GM19043 (cell line): Measurements from ENCODE around the gene MAPK10.
A peak's percentile ranks its signal among the peaks of the same experiment; 100 is the strongest.
"Not testable (repeated sequence)": the region's sequence is repeated elsewhere in the genome, so short reads cannot be mapped to it uniquely, and the experiment has no call there.

ENCODE experiments used
- ATAC-seq: cut with Tn5 transposase; IDR thresholded peaks from one replicate; pipeline ENCODE4 v1.9.1; 2021; ENCODE audit warnings: low read depth; ENCODE audit not compliant: unreplicated experiment

The MAPK10 gene

DNA sequence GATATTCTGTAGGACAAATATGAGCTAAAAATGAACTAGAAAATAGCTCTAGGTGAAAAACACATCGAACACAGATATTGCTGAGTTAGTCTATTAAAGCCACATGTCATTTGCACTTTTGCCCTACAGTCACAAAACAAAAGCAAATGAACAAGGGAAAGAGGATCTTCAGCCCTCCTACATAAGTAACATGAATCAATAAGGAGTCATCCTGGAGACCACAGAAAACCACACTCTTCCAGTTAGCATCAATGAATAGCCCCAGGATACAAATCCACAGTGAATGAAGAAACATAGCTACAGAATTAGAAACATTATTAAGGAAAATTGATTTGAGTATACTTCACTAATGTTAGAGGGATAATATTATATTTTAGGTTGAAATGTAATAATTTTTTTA lies 311.4 kb downstream of the MAPK10 start:
- no peak for ATAC-seq

DNA sequence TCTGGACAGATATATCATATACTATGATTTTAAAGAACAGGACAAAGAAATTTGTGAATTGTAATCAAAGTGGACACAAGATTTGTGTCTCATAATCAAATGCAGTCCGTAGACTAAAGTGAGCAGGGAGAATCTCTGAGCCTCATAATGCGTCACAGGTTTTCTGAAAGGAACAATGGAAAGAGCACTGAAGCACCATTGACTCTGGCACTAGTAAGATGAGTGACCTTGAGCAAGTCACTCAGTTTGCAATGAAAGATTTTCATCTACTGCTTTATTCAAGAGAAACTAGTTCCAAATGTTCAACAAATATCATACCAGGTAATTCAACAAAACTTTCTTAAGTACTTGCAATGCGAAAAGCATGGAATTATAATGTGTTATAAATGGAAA lies 315.3 kb downstream of the MAPK10 start:
- no peak for ATAC-seq

DNA sequence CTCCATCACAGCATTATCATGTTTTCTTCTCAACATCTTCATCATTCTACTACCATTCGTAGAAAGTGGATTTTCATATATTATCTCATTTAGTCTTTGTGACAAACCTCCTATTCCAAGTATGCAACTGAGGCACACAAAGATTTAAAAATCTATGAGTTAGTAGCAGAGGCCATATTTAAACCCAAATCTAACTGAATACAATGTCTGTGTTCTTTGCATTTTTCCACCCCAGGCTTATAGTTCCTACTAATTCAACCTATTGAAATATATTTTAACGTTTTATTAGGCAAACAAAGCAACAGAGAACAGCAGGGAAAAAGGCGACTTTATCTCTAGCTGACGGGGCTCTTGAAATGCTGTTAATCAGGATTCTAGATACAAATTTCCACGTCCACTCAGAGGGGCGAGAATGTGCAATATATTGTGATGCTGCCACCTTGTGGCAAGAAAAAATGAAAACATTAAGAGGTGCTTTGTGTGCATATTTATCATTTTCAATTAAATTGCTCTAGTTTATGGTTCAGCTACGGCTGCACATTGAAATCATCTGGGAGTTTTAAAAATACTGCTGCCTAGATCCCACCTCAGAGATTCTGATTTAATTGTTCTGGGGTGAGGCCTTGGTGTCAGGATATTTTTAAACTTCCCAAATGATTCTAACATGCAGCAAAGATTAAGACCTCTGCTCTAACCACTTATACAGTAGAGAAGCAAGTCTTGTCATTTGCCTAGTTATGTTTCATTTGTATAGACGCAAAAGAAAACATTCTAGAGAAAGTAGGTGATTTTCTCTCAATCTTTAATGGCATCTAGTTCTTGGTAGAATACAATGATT lies 315.9 kb downstream of the MAPK10 start:
- ATAC-seq = peak; percentile 85

DNA sequence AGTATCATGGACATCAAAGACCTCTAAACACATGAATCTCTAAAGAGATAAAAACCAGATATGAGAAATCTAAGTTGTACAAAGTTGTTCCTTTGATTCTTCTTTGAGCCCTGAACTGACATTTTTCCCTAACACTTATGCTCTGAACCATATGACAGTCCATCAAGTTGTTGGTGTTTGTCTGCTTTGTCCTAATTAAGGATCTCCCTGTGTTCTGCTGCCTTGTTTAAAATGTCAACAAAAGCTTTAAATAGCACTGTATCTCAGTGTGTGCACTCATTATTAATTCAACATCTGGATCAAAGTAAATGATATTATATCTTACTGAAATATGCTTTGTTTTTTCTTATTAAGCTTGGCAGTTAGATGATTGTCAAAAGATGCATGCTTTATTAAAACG lies 321.8 kb downstream of the MAPK10 start:
- no peak for ATAC-seq

DNA sequence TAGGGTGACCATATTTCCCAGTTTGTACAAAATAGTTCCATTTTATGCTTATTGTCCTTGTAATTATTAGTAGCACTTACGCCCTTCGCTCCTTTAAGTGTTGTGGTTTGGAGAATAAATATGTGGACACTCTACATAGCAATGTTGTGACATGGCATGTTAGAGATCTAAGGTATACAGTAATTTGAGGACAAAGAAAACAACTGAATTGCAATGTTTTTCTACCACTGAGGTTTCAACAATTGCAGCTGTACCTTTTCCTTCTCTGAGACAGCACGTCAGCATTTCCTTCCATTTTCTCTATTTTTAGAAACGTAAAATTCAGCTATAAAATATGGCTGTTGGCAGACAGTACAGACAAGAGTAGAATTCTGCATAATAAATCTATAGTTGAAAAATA lies 323.1 kb downstream of the MAPK10 start:
- ATAC-seq = no peak

DNA sequence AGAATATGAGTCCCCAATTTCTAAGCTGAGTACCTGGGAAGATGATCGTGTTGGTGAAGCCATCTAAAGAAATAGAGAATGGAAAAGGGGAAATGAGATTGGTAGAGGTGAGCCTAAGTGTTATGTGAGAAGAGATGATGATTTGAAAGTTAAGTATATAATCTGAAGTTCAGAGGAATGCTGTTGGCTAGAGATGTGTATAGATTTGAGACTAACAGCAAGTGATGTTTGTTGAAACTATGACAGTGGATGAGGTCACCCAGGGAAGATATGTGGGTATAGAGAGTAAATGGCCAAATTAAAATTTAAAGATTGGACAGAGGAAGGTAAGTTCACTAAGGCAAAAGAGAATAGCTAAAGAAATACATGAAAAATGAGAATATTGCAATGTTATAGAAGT lies 324.2 kb downstream of the MAPK10 start:
- ATAC-seq = no peak

DNA sequence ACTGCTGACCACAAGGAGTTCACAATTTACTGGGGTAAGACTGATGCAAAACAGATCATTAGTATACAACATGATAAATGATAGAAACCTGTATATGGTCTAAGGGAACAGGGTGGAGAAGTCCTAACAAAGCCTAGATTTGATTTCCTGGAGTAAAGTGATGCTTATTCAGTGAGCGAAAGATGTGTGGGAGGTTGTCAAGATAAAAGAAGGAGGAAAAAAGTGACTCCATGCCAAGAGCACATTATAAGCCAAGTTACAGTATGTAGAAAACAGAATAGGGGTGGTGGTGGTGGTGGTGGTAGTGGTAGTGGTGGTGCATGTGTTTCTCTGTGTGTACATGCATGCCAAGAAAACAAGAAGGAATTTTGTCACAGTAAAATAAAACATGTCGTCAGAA lies 325.2 kb downstream of the MAPK10 start:
- ATAC-seq = no peak

DNA sequence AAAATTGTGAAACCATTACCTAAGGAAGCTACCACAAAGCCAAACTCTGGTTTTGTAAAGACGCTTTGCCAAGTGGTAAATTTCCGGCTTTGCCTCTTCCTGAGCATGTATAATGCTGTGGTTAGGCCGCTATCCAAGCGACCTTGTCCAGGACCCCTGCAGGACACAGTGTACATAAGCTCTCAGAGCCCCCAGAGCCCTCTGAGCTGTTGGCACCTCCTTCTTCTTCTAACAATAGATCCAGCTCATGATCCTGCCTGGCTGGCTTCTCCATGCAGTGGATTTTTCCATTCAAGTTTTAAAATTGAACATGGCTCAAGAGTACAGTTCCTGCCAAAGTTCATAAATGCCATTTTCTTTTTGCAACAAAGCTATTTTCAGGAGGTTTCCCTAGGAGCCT lies 326.7 kb downstream of the MAPK10 start:
- ATAC-seq = no peak

DNA sequence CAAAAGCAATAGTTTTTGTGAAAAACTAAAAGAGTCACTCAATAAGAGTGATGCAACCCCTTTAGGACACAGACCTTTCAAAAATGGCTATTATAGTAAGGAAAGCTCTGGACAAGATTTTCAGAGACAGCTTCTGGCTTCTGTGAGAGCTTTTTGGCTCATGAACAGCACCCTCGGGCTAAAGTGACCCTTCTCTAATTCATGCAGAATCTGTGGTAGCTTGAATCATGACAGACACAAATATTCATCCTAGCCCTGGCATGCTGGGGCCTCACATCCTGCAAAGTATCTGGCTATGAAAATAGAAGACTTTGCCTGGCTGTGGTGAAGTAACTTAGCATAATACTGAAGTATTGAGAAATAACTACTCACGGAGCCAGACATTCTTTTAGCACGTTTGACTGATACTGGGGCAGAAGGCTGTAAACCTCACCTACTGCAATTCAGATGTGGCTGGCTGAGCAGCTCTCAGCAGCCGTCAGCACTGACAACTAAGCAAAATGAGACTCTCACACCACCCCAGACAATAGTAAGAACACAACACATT lies 327.3 kb downstream of the MAPK10 start:
- no peak for ATAC-seq

DNA sequence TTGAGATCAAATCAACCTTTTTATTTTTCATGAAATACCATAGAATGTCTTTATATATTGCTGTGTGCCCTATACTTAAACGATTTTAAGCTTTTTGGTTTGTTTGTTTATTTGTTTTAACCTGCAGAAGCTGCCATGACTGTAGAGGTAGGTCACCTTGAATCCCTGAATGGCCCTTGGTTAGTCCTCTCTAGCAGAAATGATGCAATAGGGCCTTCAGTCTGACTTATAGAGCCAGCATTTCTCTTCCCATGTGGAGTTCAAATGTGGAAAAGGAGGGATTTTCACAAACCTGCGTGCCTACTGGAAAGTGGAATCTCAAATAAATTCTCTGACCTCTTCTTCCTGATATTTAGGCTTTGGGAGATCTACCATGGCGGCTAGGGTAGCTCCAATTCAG lies 327.9 kb downstream of the MAPK10 start:
- no peak for ATAC-seq

DNA sequence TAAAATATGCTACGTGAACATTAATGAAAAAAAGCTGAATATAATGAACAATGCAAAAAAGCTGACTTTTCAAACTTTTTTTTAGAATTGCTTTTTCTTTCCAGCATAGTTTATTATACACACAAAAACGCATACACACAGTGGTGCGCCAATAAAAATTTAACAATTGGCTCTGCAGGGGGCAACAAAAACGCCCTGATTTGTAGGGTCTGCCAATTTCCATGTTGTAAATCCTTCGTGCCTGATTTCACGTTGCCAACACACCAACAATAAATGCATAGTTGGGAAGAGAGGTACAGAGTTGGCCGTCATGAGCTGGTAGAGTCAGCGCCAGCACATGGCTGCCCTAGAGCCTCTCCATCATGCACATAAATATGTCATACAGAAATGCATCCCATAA lies 333.1 kb downstream of the MAPK10 start:
- ATAC-seq = no peak

DNA sequence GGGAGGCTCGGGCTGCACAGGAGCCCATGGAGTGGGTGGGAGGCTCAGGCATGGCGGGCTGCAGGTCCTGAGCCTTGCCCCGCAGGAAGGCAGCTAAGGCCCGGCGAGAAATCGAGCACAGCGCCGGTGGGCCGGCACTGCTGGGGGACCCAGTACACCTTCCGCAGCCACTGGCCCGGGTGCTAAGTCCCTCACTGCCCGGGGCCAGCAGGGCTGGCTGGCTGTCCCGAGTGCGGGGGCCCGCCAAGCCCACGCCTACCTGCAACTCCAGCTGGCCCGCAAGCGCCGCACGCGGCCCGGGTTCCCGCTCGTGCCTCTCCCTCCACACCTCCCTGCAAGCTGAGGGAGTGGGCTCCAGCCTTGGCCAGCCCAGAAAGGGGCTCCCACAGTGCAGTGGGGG lies 338.2 kb downstream of the MAPK10 start:
- ATAC-seq = not testable (repeated sequence)

DNA sequence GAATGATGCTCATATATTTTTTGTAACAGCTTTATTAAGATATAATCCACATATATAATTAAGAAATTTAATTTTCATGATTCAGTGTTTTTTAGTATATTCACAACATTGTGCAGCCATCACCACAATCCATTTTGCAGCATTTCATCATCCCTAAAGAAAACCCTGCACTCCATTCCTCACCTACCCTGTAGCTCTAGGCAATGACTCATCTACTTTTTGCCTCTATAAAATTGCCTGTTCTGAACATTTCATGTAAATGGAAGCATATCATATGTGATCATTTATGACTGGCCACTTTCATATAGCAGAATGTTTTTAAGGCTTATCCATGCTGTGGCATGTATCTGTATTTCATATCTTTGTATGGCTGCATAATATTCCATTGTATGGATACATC lies 339.9 kb downstream of the MAPK10 start:
- no peak for ATAC-seq

DNA sequence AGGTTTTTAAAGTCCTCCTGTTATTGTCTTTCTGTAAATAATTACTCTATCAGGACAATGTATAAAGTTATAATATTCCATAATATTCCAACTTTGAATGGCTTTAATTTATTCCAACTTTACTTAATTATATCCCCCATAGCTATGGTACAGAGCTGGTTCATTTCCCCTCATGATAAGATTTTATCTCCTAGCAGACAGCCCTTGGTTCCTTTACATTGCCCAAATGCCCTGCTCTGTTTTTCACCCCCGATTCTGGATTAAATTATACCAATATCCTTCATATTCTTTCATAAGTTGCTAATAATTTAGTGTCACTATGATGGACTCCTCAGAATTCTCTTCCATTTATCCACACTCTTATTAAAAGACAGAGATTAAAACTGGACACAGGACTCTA lies 340.5 kb downstream of the MAPK10 start:
- ATAC-seq = no peak

DNA sequence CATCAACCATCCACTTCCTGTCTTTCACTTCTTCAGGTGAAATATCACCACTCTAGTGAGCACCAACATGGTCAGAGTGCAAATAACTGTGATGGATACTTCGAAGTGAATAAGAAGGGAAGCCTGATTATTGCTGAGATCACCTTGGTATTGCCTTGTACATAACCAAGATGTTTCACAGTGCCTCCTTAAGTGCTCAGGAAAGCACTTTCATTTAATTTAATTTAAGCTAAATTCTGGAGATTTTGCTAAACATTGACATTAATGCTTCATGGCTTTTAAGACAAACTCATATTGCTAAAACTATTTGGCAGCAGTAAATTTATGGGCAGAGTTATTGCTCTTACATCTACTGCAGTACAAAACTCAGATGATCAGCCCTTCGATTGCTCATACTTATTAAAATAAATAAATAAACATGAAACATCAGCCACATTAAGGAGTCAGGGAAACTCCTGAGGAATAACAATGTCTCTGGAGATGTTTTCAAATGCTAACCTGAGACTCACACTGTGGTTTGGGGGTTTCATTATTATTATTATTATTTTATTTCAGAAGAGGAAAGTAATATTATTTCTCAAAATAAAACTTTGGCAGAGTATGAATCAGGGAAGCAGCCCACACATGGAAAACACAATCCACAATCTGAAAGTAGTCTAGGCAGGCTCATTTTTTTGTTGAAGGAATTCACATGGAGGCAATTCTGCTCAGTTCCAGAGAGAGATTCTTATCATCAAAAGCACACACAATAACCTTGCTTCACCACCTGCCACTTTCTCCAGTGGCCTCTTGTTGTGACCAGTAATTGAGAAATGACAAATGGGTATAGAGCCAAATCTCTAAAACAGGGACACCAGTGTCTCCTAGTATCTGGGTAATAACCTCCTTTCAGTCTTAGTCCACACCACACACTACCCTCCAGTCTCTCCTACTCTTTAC lies 344.2 kb downstream of the MAPK10 start:
- no peak for ATAC-seq

DNA sequence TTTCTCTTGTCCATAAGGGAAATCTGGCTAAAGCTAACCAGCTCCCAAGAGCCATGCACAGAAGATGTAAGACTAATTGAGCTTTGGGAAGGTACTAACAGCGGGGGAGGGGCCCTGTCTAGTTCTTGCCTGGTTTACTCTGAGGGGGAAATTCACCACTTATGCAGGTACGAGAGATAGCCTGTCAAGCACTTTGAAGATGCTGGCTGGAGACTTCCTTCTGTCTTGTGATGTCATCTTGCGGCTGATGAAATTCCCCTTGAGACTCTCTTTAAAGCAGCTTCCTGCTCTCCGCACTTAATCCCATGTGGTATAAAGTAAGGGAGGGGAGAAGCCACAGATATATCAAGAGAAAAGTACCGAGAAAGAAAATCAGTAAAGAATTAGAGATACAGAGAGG lies 345.3 kb downstream of the MAPK10 start:
- ATAC-seq = peak; percentile 64

DNA sequence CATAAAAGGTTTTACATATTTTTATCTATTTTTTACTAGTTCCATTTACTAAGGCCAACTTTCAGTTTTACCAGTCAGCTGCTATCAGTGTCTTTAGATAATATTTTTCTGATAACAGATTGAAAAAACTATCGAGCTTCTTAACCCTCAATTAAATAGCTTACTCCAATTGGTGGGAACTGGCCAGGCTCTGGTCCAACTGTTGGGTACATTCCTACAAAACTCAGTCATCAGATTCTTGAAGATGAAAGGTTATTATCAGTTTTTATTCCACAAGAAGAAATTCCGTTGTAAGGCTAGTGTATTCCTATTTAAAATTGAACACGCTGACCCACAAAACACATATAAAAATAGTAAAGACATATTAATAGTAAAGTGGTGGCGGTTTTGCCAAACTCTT lies 346.2 kb downstream of the MAPK10 start:
- no peak for ATAC-seq

DNA sequence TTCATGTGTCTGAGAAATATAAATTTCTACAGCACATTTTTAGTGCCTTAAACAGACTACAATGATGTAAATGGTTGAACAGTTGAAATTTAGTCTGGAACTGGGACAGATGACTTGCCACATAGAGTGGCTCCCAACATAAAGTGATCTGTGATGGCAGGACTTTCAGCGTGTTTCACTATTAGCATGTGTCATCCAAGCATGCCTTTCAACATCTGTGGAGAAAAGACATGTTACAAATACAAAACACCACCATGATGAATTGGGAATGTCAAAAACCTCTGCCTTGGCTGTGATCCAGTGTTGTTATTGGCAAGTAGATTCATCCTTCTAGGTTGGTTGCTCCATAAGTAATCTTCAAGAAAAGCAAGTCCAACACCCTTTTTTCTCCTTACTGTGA lies 348.7 kb downstream of the MAPK10 start:
- ATAC-seq = no peak

DNA sequence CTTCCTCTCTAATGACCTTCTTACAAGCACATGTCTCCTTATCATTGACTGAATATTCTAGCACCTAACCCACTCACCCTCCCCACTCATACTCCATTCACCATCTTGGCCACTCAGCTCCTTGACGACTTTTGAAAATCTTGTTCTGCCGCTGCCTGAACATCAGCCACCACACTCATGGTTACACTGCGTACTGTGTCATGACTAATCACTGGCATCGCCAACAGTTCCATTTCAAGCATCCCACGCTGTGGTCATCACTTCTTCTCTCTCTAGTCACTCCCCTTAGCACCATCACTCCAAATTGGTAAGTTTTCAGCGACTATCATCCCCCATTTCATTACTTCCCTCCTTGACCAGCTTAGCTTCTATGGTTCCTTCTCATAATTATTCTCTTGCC lies 352.8 kb downstream of the MAPK10 start:
- no peak for ATAC-seq

DNA sequence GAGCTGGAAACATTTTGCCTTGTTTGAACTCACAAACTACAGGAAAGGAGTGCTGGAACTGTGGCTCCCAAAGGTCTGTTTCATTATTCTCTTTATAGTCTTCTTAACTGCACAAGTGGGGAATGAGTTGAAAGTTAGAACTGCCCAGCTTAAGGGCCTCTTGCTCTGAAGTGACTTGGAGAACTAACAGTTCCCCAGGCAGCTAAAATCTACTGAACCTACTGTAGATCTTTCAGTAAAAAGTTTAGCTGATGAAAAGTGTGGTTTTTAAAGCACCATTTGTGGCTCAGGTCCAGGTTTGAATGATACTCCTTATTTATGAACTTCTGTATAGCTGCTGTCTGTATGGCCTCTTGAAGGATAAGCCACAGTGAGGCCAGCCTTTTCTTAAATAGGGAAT lies 353.8 kb downstream of the MAPK10 start:
- ATAC-seq = no peak

DNA sequence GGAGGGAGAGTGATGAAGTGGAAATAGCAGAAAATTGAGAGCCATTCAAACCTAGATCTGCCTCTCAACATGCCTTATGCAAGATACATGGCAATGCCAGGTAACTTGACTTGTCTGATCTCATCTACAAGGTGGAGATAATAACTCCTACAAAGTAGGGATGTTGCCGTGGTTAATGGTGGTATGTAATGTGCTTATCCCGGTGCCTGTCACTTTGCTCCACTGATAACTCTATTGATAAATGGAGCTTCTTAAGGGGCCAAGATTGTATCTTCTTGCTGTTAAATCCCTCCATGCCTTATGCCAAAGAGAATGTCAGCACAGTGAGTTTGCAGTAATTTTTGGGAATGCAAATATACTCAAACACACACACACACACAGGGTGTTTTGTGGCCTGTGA lies 355.8 kb downstream of the MAPK10 start:
- ATAC-seq = no peak
